ENCODE results near the gene MACC1.

Gene MACC1, protein sequence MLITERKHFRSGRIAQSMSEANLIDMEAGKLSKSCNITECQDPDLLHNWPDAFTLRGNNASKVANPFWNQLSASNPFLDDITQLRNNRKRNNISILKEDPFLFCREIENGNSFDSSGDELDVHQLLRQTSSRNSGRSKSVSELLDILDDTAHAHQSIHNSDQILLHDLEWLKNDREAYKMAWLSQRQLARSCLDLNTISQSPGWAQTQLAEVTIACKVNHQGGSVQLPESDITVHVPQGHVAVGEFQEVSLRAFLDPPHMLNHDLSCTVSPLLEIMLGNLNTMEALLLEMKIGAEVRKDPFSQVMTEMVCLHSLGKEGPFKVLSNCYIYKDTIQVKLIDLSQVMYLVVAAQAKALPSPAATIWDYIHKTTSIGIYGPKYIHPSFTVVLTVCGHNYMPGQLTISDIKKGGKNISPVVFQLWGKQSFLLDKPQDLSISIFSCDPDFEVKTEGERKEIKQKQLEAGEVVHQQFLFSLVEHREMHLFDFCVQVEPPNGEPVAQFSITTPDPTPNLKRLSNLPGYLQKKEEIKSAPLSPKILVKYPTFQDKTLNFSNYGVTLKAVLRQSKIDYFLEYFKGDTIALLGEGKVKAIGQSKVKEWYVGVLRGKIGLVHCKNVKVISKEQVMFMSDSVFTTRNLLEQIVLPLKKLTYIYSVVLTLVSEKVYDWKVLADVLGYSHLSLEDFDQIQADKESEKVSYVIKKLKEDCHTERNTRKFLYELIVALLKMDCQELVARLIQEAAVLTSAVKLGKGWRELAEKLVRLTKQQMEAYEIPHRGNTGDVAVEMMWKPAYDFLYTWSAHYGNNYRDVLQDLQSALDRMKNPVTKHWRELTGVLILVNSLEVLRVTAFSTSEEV

GRCh38 chr7:20217193-20217948, at the start of gene MACC1:
TSS of gene MACC1 (minus strand) at chr7:20217384. CDS start at chr7:20161862, 55,522 bp downstream.
- DNase-seq (ENCODE audit: low read depth in 2 of 2): no peak

- no peak for DNase-seq (ENCODE audit: low read depth in 2 of 2)
Observed at GRCh38 chr7:20264623-20265022, 47.4 kb upstream of the MACC1 start.

DNA sequence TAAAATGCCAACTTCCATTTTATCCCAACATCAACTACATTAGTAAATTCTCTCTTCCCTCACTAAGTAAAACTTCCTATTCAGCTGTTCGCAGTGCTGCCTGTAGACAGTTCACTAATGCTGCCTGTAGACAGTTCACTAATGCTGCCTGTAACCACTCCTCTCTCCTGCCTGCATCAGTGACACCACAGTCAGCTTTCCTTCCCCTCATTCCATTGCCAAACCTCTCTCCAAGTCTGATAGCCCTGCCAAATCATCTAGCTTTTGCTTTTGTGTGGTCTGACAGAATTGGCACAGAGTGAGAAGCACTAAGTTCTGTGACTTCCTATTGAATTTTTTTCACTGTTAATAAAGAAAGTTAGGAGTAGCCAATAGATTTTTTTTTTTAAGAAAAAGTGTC, 43.0 kb upstream of the MACC1 start:
- peak; percentile 43 to 45 for DNase-seq (ENCODE audit: low read depth in 2 of 2)

DNA sequence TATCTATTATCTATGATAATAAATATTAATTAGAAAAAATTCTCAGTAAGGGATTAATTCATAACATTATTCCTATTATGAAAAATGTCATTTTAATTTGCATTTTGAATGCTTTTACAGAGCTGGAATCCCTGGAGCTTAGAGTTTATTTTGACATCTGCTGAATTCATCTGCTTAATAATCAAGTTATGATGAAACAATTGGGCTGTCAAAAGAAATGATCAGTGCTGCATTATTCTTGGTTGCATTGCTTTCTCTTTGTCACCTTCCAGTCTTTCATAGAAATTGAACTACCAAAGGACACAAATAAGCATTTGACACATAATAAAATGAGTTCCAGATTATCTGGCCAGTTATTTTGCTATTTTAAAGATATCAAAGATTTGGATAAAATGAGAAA, 40.0 kb upstream of the MACC1 start:
- DNase-seq (ENCODE audit: low read depth in 2 of 2): no peak

GRCh38 chr7:20249920-20250319, 32.7 kb upstream of the MACC1 start:
- no peak for DNase-seq (ENCODE audit: low read depth in 2 of 2)

GRCh38 chr7:20249376-20249775, 32.2 kb upstream of the MACC1 start:
- DNase-seq (ENCODE audit: low read depth in 2 of 2): no peak

- DNase-seq (ENCODE audit: low read depth in 2 of 2): no peak
Observed at GRCh38 chr7:20246236-20246635, 29.1 kb upstream of the MACC1 start.

DNA sequence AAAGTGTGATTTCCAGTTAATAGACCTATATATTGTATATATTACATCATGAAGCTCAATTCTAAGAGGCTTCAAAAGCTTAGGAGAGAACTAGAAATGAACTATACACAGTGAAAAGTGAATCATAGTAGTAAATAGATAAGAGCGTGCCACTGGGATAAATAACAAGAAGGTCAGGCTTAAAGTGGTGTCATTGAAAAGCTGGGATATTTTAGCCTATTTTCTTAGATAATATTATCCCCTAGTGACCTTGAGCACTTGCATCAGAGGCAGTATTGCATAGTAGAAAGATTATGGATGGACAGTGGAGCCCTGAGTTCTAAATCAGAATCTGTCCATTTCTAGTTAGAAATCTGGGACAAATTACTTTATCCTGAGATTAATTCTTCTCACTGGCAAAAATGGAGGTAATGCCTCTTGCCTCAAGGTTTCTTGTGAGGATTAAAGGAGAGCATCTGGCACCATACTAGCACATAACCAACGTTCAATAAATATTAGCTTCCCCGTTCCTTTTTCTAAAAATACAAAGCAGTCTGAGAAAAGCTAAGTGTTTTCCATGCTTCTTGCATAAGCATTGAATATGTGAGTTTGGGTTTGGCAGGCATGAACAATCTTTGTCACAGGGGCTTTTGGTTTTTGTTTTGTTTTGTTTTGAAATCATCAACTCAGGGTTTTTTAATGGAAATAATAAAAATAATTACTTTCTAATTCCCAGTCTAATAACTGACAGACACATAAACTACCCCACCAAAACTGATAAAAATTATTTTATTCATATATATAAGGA, 27.3 kb upstream of the MACC1 start:
- no peak for DNase-seq (ENCODE audit: low read depth in 2 of 2)

- no peak for DNase-seq (ENCODE audit: low read depth in 2 of 2)
Observed at GRCh38 chr7:20241911-20242261, 24.7 kb upstream of the MACC1 start.

DNA sequence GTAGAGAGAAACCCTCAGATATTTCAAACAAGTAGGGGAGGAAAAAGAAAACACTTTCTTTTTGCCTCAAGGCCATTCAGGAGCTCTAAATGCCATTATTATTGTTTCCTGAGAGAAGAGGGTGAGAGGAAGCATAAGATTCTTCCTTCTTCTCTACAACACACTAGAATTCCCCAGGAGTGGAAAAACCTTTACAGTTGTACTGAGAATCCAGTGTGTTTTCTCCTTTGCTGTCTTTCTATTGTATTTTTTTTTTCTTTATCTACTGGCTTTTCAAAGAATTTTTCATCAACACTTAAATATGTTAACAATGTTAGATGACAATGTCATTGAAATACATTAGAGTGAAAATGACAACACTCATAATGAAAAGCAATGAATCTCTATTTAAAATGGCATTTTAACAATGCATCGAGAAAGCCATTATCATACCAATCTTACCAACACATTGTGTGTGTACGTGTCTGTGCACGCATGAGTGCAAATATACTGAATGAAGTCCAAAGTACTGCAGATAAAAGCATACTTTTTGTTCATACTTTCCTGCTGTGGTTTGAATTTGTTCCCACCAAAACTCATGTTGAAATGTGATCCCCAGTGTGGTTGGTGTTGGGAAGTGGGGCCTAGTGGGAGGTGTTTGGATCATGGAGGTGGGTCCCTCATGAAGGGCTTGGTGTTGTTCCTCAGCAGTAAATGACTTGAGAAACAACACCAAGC, 24.2 kb upstream of the MACC1 start:
- peak; percentile 98 for DNase-seq (ENCODE audit: low read depth in 2 of 2)

DNA sequence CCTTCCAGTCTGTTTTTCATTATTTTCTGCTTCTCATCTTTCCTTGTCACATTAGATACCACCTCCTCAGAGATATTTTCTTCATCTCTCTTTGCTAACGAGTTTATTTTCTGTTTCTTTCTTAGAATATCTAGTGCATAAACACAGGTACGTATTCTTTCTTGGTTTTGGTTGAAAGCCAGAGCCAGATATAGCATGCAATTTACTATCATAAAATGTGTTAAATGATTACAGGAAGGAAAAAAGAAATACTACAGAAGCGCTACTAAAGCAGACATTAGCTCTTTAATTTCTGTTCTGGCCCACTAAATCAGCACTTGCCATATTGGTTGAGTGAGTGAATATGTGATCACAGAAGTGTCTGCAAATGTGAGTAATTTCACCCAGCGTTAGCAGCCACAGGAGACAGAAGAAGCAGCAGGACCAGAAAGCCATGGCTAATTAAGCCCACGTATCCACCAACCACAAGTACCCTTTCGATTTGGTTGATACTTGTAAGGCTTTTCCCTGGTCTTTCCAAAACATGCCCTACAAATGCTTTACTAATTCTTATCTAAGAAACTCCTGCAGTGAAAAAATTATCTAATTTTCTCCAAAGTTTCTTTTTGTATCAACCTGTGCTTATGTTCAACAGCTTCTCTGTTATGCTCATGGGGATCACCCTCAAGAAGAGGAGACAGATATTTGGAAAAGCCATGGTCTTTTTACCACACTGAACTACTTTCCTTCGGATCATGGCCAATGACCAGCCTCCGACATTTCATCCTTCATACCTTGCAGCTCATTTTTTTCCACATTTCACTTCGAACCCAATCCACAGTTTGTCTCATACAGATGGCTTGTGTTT, 23.1 kb upstream of the MACC1 start:
- DNase-seq (ENCODE audit: low read depth in 2 of 2): no peak

DNA sequence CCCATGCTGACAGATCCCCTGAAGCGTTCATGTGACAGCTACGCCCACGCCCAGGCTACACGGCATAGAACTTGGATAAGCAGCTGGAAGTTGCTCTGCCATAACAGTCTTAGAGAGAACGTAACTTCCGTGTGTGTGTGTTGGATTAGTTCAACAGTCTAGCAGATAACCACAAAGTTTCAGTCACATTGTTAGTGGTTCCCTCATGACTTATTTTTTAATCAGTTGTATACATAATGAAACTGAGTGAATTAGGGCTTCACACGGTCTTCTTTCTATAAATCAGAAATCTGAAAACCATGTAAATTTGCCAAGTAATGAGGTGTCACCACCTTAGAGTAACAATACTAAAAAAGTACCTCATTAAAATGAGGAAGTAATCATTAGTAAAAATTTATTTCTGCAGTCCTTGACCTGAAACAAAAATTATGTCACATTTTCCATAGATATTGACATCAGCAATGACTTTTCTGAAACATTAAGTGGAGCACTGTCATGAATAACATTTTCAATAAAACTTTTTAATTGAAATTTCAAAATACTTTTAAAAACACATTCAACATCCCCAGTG, 21.7 kb upstream of the MACC1 start:
- DNase-seq (ENCODE audit: low read depth in 2 of 2): no peak

- DNase-seq (ENCODE audit: low read depth in 2 of 2): no peak
Observed at GRCh38 chr7:20238194-20238753, 21.1 kb upstream of the MACC1 start.

DNA sequence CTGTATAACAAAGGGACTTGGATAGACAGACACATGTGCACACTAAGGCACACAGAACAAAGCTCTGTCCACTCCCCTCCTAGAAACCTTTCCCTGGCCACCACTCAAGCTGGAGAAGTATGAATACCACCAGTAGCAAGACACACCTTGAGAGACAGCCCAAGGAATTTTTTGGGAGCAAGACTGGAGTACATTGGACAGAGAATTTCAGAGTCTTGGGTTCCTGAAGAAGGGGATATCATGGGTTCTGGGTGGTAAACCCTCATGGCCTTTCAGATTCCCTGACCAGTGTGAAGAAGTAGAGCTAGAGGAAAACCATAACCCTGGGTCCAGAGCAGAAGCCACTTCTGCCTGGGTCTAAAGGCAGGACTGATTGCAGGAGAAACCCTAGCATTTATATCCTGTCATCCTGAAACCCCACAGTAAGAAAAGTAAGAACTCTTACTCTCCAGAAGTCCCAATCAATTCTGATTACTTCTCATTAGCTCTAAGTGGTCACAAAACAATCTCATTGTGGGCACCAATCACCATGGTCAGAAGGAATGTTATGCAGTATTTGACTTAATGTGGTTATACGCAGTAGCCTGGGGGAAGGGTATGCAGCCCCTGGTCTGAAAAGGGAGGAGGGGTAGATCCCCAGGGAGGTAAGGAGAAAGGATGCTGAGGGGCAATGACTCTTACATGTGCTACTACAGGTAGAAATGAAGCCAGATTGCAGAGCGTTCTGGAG, 20.4 kb upstream of the MACC1 start:
- no peak for DNase-seq (ENCODE audit: low read depth in 2 of 2)

DNA sequence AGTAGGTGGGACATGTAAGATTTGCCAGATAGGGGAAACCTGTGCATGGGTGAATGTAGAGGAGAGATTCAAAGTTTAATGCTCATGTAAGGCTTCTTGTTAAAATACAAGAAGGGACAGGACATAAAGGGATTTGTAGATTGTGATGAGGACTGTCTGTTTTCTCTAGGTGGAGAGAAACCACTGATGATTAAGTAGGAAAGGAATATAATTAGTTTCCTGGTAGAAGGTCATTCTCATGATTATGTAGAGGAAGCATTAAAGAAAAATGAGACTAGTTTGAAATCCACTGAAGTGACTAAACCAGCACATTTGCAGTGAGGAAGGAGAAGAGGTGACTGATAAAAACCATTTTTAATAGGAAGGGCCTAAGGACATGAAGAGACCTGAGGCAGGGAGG, 19.6 kb upstream of the MACC1 start:
- peak in 1 of 2 experiments; percentile 21 for DNase-seq (ENCODE audit: low read depth in 2 of 2)

DNA sequence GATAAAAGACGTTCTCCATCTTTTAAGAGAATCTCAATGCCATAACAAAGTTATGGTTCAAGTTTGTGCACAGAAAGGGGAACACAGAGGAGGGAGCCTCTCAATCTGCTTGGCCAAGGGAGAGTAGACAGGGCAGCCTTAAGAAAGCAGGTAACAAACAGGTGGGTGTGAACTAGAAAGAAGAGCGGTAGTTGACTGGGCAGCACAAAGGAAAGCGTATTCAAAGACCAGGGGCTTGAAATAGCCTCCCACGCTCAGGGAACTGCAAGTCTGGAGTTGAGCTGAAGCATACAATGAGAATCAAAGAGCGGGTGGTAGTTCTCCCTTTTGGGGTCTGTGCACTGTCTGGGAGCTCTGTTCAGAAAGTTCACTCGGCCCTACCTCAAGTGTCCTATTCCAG, 18.9 kb upstream of the MACC1 start:
- no peak for DNase-seq (ENCODE audit: low read depth in 2 of 2)

- DNase-seq (ENCODE audit: low read depth in 2 of 2): no peak
Observed at GRCh38 chr7:20235288-20235687, 18.1 kb upstream of the MACC1 start.

DNA sequence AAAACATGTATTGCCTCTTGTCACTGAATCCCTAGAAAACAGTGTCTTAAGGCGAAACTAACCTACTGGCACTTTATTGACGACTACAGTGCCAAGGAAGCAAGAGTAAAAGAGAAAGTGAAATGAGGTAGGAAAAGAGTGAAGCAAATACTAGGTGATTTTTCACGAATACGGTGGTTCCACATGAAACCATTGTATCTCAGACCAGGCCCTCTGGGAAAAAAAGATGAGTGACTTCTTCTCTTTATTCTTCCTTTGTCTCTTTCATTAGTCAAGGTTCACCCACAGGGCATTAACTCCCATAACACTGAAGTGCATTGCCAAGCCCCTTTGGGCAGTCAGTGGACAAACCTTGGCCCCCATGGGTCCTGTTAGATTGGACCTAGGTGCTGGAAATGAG, 16.2 kb upstream of the MACC1 start:
- no peak for DNase-seq (ENCODE audit: low read depth in 2 of 2)

GRCh38 chr7:20232848-20233247, 15.7 kb upstream of the MACC1 start:
- DNase-seq (ENCODE audit: low read depth in 2 of 2): no peak
